Bronchial epithelial cell (primary cell): ENCODE measurements around the gene GLS. TPM values are rescaled to one million over a fixed set of nuclear protein-coding genes. Genes with fewer than 3 reads are reported as not detected.

Experiments used
- DNase-seq: peaks from one replicate; pipeline ENCODE4 v3.0.0-alpha.2; 2010; ENCODE audit warnings: low read depth
- FAIRE-seq: peaks from 2 replicates; lab custom pipeline; 2011; peaks lifted over from hg19 to GRCh38; lab: Jason Lieb, UNC
- H3K27me3 ChIP-seq: 2 replicates; pipeline ENCODE4 v1.5.1; 2011; ENCODE audit warnings: low read length; ENCODE audit not compliant: control insufficient read depth, insufficient read depth
- H3K36me3 ChIP-seq: 2 replicates; pipeline ENCODE4 v1.5.1; 2011; ENCODE audit warnings: low read length; ENCODE audit not compliant: control insufficient read depth, insufficient read depth
- H3K4me3 ChIP-seq: 2 replicates; pipeline ENCODE4 v1.5.1; 2011; ENCODE audit warnings: mild to moderate bottlenecking, low read depth, low read length, control low read depth
- CTCF ChIP-seq: IDR thresholded peaks from 2 replicates; pipeline ENCODE4 v1.5.1; 2011; ENCODE audit warnings: mild to moderate bottlenecking, moderate library complexity, low read length, control low read depth, inconsistent platforms; ENCODE audit not compliant: insufficient read depth, severe bottlenecking
- total RNA-seq: library from RNA; depleted of rRNA; stranded (reverse); fragments of >200 nt; gene quantifications from 2 replicates; pipeline ENCODE4 v1.2.1, GENCODE V29; 2014

Gene GLS
- total RNA-seq, 1 donor from 2014 or later = 103 TPM

- DNase-seq (no peak), FAIRE-seq (no peak)
- Histone ChIP-seq H3K27me3 (no peaks in the 10 kb centered on the region), H3K4me3 (no peak overlapping the region), H3K36me3 (no peaks in the 10 kb centered on the region)
- TF ChIP-seq CTCF = no peak
Measured at GRCh38 chr2:190940454-190940853, 59.8 kb downstream of the GLS start.

- H3K4me3 ChIP-seq = no peak overlapping the region
- H3K27me3 ChIP-seq = no peaks in the 10 kb centered on the region
- DNase-seq (no peak), FAIRE-seq (no peak)
- TF ChIP-seq CTCF = no peak
- no peaks in the 10 kb centered on the region for H3K36me3 ChIP-seq
Measured at GRCh38 chr2:190941571-190941970, 61.0 kb downstream of the GLS start.

- FAIRE-seq (no peak), DNase-seq (no peak)
- TF ChIP-seq CTCF = no peak
- no peaks in the 10 kb centered on the region for H3K27me3 ChIP-seq
- no peak overlapping the region for H3K4me3 ChIP-seq
- H3K36me3 ChIP-seq = no peaks in the 10 kb centered on the region
Measured at GRCh38 chr2:190942697-190943096, 62.1 kb downstream of the GLS start.

GRCh38 chr2:190943706-190944105 lies 63.1 kb downstream of the GLS start:
- no peaks in the 10 kb centered on the region for H3K27me3 ChIP-seq
- no peak for FAIRE-seq

GRCh38 chr2:190947141-190947540 lies 66.5 kb downstream of the GLS start:
- DNase-seq (no peak), FAIRE-seq (no peak)
- Histone ChIP-seq H3K4me3 (no peak overlapping the region), H3K27me3 (no peaks in the 10 kb centered on the region), H3K36me3 (no peaks in the 10 kb centered on the region)
- TF ChIP-seq CTCF = no peak

More at GRCh38 chr2:190943706-190944105, 63.1 kb downstream of the GLS start:
- DNase-seq = no peak
- Histone ChIP-seq H3K4me3 (no peak overlapping the region), H3K36me3 (no peaks in the 10 kb centered on the region)
- TF ChIP-seq CTCF = no peak

- peak; percentile 78 for DNase-seq
- no peak for FAIRE-seq
- Histone ChIP-seq H3K27me3 (no peaks in the 10 kb centered on the region), H3K36me3 (no peaks in the 10 kb centered on the region), H3K4me3 (no peak overlapping the region)
- TF ChIP-seq CTCF = no peak
Measured at GRCh38 chr2:190947711-190948251, 67.2 kb downstream of the GLS start.
